Left hindlimb (tissue), 1 donor: Measurements from ENCODE around the gene CHD6.

ENCODE experiments used
- DNase-seq: peaks from one replicate; pipeline ENCODE4 v3.0.0-alpha.2; 2018

The CHD6 gene

GRCh38 chr20:41364236-41364855 lies 253.8 kb downstream of the CHD6 start:
- DNase-seq = peak; percentile 26

DNA sequence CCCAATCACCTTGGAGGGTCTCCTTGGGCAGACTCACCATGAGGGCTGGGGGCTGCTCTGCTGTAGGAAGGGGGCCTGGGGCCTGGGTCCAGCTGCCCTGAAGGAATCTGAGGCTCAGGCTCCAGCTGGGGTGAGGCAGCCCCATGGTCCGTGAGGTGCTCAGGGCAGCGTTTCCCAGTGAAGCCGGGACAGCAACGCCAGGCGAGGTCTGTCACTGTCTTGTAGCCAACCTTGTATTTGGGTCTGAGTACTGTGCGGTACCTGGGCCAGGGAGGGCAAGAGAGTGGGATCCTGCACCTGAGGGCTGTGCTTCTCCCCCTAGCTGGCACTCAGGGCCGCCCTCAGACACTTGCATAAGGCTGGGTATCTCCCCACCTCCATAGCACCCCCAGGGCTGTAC lies 254.6 kb downstream of the CHD6 start:
- peak; percentile 16 for DNase-seq

- peak; percentile 25 for DNase-seq
These were observed 255.4 kb downstream of the CHD6 start for GRCh38 chr20:41362748-41363140.

GRCh38 chr20:41361757-41362747 lies 256.1 kb downstream of the CHD6 start:
- no peak for DNase-seq

DNA sequence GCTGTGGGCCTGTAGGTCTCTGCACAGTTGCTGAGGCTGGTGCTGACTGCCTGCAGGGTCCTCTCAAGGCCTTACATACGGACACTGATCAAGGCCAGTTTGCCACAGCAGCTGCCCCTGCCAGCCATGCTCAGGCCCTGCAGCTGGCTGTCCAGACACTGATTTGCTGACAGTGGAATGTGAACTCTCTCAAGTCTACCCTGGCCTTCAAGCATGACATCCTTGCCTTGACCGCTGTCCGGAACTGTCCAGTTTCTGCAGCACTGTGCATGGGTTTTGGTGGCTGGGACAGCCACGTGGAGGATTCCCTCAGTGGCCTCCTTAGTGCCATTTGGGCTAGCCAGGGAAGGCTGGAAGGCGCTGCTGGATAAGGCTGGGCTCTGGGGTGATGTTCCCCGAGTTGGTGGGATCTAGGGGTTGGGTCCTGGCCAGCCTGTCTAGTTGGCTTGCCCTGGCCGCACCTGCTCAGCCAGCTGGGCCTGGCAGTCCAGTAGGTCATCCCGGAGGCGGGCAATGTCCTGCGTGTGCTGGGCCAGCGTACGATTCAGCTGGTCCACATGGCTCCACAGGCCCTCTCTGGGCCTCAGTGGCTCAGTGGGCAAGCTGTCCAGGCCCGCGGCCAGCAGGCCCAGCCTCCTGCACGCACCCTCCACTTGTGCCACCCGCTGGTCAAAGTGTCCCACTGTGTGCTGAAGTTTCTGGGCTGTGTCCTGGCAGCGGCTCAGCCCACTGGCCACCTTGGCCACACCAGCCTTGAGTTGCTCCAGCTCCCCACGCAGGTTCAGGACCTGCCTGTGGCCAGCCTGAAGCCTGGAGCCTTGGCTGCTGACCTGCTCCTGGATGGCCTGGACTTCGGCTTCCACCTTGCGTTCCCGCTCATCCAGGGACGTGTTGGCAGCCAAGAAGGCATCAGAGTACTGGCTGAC lies 257.1 kb downstream of the CHD6 start:
- DNase-seq = peak; percentile 35

GRCh38 chr20:41359541-41360011 lies 258.6 kb downstream of the CHD6 start:
- peak; percentile 54 for DNase-seq

DNA sequence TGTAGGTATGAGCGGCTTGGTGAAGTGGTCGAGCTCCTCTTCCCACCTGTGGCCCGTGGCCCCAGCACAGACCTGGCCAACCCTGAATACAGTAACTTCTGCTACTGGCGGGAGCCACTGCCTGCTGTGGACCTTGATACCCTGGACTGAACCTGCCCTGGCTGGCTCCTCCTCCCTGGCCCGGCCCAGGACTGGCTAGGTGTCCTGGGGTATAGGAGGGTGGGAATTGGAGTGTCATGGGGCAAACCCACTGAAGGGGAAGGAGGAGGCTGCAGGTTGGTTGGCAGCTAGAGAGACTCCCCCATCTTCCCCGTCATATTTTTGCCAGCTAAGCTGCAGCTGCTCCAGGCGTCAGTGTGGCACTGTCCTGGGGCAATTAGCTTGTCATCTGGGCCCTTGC lies 259.5 kb downstream of the CHD6 start:
- no peak for DNase-seq

- no peak for DNase-seq
These were observed 259.9 kb downstream of the CHD6 start for GRCh38 chr20:41358230-41358629.

DNA sequence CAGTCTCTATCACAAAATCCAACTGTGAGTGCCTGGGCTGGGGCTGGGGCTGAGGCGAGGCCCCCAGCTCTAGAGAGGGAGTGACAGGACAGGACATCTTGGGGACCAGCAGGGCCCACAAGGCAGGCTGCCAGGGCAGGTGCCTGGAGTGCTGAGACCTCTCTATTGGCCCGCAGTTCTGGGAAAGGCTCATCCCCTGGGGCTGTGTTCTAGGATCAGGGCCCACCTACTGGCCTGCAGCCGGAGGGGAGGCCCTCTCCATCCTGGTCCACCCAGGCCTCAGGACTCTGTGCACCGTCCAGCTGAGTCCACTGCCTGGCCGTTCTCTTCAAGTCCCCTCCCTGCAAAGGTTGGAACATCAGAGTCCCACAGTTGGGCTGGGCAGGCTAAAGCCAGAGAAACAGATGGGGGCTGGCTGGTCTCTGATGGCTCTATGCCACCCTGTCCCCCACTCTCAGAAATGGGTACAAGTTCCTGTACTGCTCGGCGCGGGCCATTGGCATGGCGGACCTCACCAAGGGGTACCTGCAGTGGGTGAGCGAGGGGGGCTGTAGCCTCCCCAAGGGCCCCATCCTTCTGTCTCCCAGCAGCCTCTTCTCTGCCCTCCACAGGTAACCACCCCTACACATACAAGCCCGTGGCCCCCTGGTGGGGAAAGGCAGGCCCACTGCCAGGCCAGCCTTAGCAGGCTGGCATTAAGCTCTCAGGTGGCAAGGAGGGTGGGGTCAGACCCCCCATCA lies 260.6 kb downstream of the CHD6 start:
- DNase-seq = peak; percentile 35

- DNase-seq = peak; percentile 36
These were observed 261.2 kb downstream of the CHD6 start for GRCh38 chr20:41356951-41357350.

DNA sequence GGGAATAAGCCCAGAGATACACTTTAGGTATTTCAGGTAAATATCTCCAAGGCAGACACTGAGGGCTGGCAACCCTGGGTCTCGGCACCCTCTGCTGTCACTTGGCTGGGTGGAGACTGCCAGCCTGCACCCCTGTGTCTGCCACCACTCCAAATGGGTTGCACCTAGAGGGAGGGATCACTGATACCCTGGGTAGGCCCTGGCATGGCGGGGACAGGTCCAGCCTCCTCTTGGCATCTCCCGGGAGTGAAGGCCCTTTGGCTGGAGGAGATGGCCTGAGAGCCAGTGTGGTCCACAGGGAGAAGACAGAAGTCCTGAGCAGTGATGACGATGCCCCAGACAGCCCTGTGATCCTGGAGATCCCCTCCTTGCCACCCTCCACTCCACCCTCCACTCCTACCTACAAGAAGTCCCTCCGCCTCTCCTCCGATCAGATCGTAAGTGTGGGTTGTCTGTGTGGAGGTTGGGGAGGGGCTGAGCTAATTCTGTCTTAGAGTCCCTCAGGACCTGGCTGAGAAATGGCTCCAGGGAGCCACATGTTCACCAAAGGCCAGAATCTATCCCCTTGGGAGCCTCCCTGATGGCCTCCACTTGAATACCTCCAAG lies 262.5 kb downstream of the CHD6 start:
- peak; percentile 21 for DNase-seq

GRCh38 chr20:41355192-41355591 lies 263.0 kb downstream of the CHD6 start:
- peak; percentile 21 for DNase-seq

GRCh38 chr20:41353530-41353929 lies 264.6 kb downstream of the CHD6 start:
- no peak for DNase-seq

GRCh38 chr20:41352666-41353065 lies 265.5 kb downstream of the CHD6 start:
- DNase-seq = peak; percentile 20

- DNase-seq = peak; percentile 22
These were observed 266.1 kb downstream of the CHD6 start for GRCh38 chr20:41352106-41352505.
